BLaER1 (cell line): Measurements from ENCODE around the gene CACNA1C.

Experiments used
- H3K27ac ChIP-seq: shearing (Covaris generic); formaldehyde crosslinking; 2 replicates; pipeline ENCODE4 v1.8.1; 2022
- H3K27me3 ChIP-seq: shearing (Covaris generic); formaldehyde crosslinking; 2 replicates; pipeline ENCODE4 v1.8.1; 2022
- H3K36me3 ChIP-seq: shearing (Covaris generic); formaldehyde crosslinking; 2 replicates; pipeline ENCODE4 v1.8.1; 2022
- H3K4me1 ChIP-seq: shearing (Covaris generic); formaldehyde crosslinking; 2 replicates; pipeline ENCODE4 v1.8.1; 2022
- H3K4me2 ChIP-seq: shearing (Covaris generic); formaldehyde crosslinking; 2 replicates; pipeline ENCODE4 v1.8.1; 2022
- H3K4me3 ChIP-seq: shearing (Covaris generic); formaldehyde crosslinking; 2 replicates; pipeline ENCODE4 v1.8.1; 2022
- H3K9ac ChIP-seq: shearing (Covaris generic); formaldehyde crosslinking; 2 replicates; pipeline ENCODE4 v1.8.1; 2022
- H3K9me3 ChIP-seq: shearing (Covaris generic); formaldehyde crosslinking; 2 replicates; pipeline ENCODE4 v1.8.1; 2022
- H4K20me1 ChIP-seq: shearing (Covaris generic); formaldehyde crosslinking; 2 replicates; pipeline ENCODE4 v1.8.1; 2022
- Cebpa-rat ChIP-seq: shearing (Covaris generic); IDR thresholded peaks from 2 replicates; pipeline ENCODE4 v1.8.1; 2022

CACNA1C gene

DNA sequence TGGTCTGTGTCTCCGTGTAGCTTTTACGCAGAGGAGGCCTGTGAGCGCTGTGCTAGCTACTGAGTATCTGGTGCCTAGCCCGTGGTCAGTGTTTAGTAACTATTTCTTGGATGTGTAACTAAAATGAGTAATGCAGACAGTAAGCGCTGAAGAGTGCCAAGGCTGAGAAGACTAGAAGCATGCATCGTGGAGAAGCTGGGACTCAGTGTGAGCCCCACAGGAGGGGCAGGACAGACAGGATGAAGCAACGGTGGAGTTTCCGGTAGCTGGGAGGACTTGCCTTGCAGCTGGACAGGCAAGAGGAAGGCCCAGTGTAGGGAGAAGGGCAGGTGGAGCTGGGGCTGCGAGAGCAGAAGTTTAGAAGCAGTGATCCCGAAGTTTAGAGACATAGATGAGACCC lies 508.6 kb downstream of the CACNA1C start:
- H3K36me3 ChIP-seq, result no peaks in the 10 kb centered on the region
- H3K4me3 ChIP-seq, result peak overlapping the region; percentile 14; the same call in 1 of the 2 replicates
- no peaks in the 10 kb centered on the region for H3K27me3 ChIP-seq
- TF ChIP-seq Cebpa-rat, result no peak
- peaks cover 30% of the 10 kb centered on the region for H3K4me1 ChIP-seq
- no peaks in the 10 kb centered on the region for H3K9me3 ChIP-seq
- peak overlapping the region; percentile 83 for H3K4me2 ChIP-seq
- H4K20me1 ChIP-seq, result no peaks in the 10 kb centered on the region
- H3K27ac ChIP-seq, result no peak overlapping the region
- H3K9ac ChIP-seq, result no peak overlapping the region; the same call in 1 of the 2 replicates

DNA sequence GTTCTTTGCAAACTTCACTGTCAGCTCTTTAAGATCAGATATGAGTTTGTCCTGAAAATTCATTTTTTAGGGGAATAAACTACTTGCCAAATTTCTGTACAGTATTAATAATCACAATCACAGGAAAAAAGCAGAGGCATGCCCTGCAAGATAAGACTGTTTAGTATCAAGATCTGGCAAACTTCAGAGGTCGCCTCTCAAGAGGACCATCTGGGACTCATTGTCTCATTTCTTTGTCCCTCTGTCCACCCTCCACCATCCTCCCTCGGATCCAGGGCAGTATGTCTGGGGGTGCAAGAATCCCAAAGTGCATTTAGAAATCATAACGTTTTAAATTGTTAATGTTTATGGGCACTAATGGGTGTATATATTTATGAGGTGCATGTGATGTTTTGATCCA lies 509.6 kb downstream of the CACNA1C start:
- Histone ChIP-seq H3K9ac (no peak overlapping the region), H4K20me1 (no peaks in the 10 kb centered on the region)

DNA sequence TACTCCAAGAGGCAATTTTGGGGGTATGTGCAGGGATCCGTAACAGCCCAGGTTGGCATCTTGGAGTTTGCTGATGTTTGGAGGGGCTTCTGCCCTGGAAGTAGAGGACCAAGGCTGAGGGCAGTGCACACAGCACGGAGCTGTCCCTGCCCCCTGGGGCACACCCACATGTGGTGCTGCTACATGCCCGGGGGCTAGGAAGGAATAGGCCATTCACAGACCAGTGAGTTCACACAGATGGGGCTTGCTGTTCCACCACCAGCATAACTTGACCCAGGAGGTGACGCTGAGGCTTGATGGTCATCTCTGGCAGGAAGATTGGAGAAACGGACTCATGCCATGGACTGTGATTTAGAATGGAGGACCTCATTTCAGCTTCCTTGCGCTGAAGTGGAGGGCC lies 510.9 kb downstream of the CACNA1C start:
- H3K4me1 ChIP-seq, result peaks cover 30% of the 10 kb centered on the region
- H3K27ac ChIP-seq, result no peak overlapping the region
- no peak overlapping the region for H3K4me2 ChIP-seq
- no peaks in the 10 kb centered on the region for H4K20me1 ChIP-seq
- no peak for TF ChIP-seq Cebpa-rat
- no peaks in the 10 kb centered on the region for H3K9me3 ChIP-seq
- H3K27me3 ChIP-seq, result no peaks in the 10 kb centered on the region
- H3K36me3 ChIP-seq, result no peaks in the 10 kb centered on the region
- no peak overlapping the region for H3K4me3 ChIP-seq
- no peak overlapping the region for H3K9ac ChIP-seq

More for the DNA sequence above, 509.6 kb downstream of the CACNA1C start:
- Histone ChIP-seq H3K36me3 (no peaks in the 10 kb centered on the region), H3K4me1 (peaks cover 30% of the 10 kb centered on the region), H3K27me3 (no peaks in the 10 kb centered on the region), H3K9me3 (no peaks in the 10 kb centered on the region), H3K4me2 (peak overlapping the region; percentile 83; the same call in 1 of the 2 replicates), H3K27ac (no peak overlapping the region), H3K4me3 (no peak overlapping the region)
- no peak for TF ChIP-seq Cebpa-rat

DNA sequence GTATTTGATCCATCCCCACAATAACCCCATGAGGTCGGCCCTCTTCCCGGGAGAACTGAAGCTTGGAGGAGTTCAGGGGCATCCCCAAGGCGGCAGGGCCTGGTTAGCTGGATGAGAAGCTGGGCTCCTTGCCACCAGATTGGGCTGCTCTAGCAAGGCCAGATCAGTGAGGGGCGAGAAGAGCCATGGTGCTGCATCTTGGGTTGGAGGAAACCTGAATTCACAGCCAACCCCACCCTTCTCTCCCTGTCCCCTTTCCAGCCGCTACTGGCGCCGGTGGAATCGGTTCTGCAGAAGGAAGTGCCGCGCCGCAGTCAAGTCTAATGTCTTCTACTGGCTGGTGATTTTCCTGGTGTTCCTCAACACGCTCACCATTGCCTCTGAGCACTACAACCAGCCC lies 513.4 kb downstream of the CACNA1C start:
- H4K20me1 ChIP-seq, result no peaks in the 10 kb centered on the region
- H3K4me1 ChIP-seq, result peaks cover 11% of the 10 kb centered on the region
- no peaks in the 10 kb centered on the region for H3K36me3 ChIP-seq
- H3K27ac ChIP-seq, result no peak overlapping the region
- no peak overlapping the region for H3K4me3 ChIP-seq
- H3K9me3 ChIP-seq, result no peaks in the 10 kb centered on the region
- H3K9ac ChIP-seq, result no peak overlapping the region
- 0 out of 2 replicates have a peak overlapping the region, but pooled peaks have one; percentile 14 for H3K4me2 ChIP-seq
- H3K27me3 ChIP-seq, result no peaks in the 10 kb centered on the region
- TF ChIP-seq Cebpa-rat, result no peak

DNA sequence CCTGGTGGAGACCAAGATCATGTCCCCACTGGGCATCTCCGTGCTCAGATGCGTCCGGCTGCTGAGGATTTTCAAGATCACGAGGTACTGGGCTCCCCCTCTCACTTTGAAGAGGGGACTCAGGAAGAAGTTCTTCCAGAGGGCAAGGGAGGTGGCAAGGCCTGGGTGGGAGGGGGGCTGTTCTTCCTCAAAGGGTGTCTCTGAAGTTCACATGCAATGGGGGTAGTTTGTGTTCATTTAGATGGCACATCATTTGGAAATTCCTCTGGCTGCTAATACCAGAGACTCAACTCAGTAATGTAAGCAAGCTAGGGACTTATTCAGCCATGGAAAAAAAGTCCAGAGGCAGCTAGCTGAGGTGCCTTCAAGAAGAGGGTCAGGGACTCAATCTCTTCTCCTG lies 514.9 kb downstream of the CACNA1C start:
- no peak for TF ChIP-seq Cebpa-rat
- no peaks in the 10 kb centered on the region for H3K36me3 ChIP-seq
- no peak overlapping the region for H3K9ac ChIP-seq

DNA sequence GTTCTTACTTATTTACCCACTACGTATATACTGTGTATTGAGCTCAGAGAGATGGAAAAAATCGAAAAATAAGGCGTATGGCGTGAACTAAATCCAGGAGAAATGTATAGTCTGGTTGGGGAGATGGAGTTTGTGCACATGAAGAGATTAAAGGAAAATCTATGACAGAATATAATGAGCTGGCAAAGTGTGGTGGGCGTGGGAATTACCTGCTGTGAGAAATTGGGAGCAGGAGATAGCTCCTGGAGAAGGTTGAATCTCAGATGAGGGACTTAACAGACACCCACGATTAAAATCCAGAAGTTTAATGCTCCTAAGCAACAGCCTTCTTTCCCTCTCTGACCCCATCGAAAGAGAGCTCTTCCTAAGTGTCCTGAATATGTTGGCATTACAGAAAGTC lies 517.8 kb downstream of the CACNA1C start:
- no peak overlapping the region for H3K9ac ChIP-seq
- no peak overlapping the region for H3K4me2 ChIP-seq
- no peak for TF ChIP-seq Cebpa-rat
- no peak overlapping the region for H3K27ac ChIP-seq
- no peaks in the 10 kb centered on the region for H3K36me3 ChIP-seq
- H3K27me3 ChIP-seq, result no peaks in the 10 kb centered on the region; the same call in 1 of the 2 replicates
- no peaks in the 10 kb centered on the region for H4K20me1 ChIP-seq
- H3K9me3 ChIP-seq, result no peaks in the 10 kb centered on the region
- H3K4me1 ChIP-seq, result no peaks in the 10 kb centered on the region
- no peak overlapping the region for H3K4me3 ChIP-seq

More for the DNA sequence above, 514.9 kb downstream of the CACNA1C start:
- Histone ChIP-seq H3K27me3 (no peaks in the 10 kb centered on the region; the same call in 1 of the 2 replicates), H3K4me3 (no peak overlapping the region), H3K4me2 (no peak overlapping the region), H3K27ac (no peak overlapping the region), H4K20me1 (no peaks in the 10 kb centered on the region), H3K4me1 (no peaks in the 10 kb centered on the region), H3K9me3 (no peaks in the 10 kb centered on the region)

DNA sequence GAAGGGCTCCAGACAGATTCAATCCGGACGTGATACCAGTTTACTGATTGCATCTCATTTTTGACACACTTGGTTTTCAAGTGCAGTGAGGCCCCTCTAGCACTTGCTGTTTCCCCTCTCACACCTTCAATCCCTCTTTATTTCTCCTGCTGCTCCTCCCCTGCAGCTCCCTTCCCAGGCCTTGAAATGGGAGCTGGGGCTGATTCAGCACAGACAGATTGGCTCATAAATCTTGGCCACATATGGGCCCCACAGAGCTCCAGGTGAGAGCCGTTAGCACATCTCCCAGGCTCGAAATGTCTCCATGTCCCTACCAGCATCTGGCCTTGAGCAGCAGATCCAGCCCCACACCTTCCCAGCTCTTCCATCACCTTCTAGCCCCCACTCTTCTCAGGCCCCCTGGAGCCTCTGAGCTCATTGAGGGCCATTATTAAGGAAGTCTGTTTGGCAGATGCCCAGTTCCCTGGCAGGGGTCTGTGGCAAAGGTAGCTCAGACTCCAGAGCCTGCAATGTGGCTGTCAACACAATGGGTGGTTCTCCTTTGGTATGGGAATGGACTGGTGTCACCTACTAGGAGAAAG lies 521.7 kb downstream of the CACNA1C start:
- Histone ChIP-seq H3K27me3 (no peaks in the 10 kb centered on the region; the same call in 1 of the 2 replicates), H3K27ac (no peak overlapping the region), H3K4me1 (no peaks in the 10 kb centered on the region), H3K4me2 (no peak overlapping the region), H4K20me1 (no peaks in the 10 kb centered on the region), H3K9me3 (no peaks in the 10 kb centered on the region), H3K36me3 (no peaks in the 10 kb centered on the region), H3K9ac (no peak overlapping the region), H3K4me3 (no peak overlapping the region)
- TF ChIP-seq Cebpa-rat, result no peak

DNA sequence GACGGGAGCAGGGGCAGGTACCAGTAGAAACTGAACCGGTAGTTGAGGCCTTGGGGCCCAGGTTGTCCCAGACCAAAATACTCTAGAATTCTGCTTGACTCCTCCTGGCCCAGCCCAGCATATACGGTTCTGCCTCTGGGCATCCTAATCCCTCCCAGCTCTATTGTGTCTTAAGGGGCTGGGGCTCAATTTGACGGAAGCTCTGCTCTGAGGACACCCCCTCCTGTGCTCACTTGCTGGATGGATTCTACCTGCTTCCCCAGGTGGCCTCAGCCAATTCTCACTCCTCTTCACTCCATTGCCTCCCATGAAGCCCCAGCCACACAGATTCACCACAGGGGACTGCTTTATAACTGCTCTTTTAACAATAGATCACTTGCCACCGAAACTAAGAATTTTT lies 522.5 kb downstream of the CACNA1C start:
- Histone ChIP-seq H3K4me2 (no peak overlapping the region), H3K36me3 (no peaks in the 10 kb centered on the region), H3K9me3 (no peaks in the 10 kb centered on the region), H3K27ac (no peak overlapping the region), H3K9ac (no peak overlapping the region), H3K4me3 (no peak overlapping the region), H3K27me3 (no peaks in the 10 kb centered on the region; the same call in 1 of the 2 replicates), H4K20me1 (no peaks in the 10 kb centered on the region), H3K4me1 (0 out of 2 replicates have a peak, but pooled peaks cover 3% of the 10 kb centered on the region)
- no peak for TF ChIP-seq Cebpa-rat

DNA sequence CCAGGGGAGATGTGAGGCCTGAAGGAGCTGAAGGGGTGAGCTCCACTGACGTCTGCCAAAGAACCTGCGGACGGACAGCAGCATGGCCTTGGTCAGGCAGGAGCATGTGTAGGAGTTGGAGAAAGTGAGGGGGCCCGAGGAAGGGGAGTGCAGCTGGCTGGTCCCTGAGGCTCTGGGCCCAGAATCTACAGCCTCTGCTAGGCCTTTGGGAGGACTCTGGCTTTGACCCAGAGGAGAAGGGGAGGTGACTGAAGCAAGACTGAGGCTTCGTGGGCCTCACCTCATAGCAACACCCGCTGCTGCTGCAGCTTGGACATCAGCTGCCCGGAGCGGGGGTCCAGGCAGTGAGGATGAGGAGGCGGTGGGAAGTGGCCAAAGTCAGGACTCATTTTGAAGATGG lies 525.4 kb downstream of the CACNA1C start:
- H3K27me3 ChIP-seq, result peaks cover 2% of the 10 kb centered on the region
- H4K20me1 ChIP-seq, result no peaks in the 10 kb centered on the region
- H3K36me3 ChIP-seq, result no peaks in the 10 kb centered on the region
- H3K4me2 ChIP-seq, result no peak overlapping the region
- no peak for TF ChIP-seq Cebpa-rat
- no peak overlapping the region for H3K9ac ChIP-seq
- H3K27ac ChIP-seq, result no peak overlapping the region
- no peak overlapping the region for H3K4me3 ChIP-seq
- no peaks in the 10 kb centered on the region for H3K9me3 ChIP-seq
- peaks cover 8% of the 10 kb centered on the region; the same call in 1 of the 2 replicates for H3K4me1 ChIP-seq

DNA sequence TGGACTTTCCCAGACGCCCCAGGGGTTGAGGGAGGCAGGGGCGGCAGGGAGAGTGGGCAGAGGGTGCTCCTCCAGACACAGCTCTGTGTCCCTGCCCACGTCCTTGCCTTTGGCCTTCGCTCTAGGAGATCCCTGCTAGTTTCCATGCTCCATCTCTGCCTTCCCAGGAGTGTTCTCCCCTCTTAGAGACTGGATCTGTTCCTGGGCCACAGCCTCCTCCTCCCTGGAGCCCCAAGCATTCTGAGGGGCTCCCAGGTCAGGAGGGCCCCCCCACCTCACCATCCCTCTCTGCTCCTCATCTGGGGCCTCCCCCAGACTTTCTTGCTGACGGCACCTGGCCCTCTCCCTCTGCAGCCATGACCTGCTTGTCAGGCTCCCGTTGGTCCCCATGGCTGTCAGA lies 526.0 kb downstream of the CACNA1C start:
- Histone ChIP-seq H4K20me1 (no peaks in the 10 kb centered on the region), H3K9me3 (no peaks in the 10 kb centered on the region), H3K27ac (no peak overlapping the region), H3K27me3 (peaks cover 8% of the 10 kb centered on the region), H3K4me1 (peaks cover 10% of the 10 kb centered on the region; the same call in 1 of the 2 replicates), H3K9ac (no peak overlapping the region), H3K36me3 (no peaks in the 10 kb centered on the region), H3K4me2 (no peak overlapping the region), H3K4me3 (no peak overlapping the region)
- no peak for TF ChIP-seq Cebpa-rat
